Cardiac muscle cell (in vitro differentiated cells and primary cell): ENCODE measurements around the gene HSPA6. TPM values are rescaled to one million over a fixed set of nuclear protein-coding genes. Genes with fewer than 3 reads are reported as not detected.
A peak's percentile ranks its signal among the peaks of the same experiment; 100 is the strongest.
"Not testable (repeated sequence)": the region's sequence is repeated elsewhere in the genome, so short reads cannot be mapped to it uniquely, and the experiment has no call there.

Experiments used
- DNase-seq, 2 donors: peaks; one replicate each; pipeline versions ENCODE4 v3.0.0 to v3.0.0-alpha.2; 2010 to 2017; ENCODE audit warnings: low read depth in 1 of 2, low spot score in 1 of 2
- H3K27ac ChIP-seq: fragments of 200-600 bp; sonication (generic); 2 replicates; pipeline ENCODE4 v1.5.1; 2016
- H3K27me3 ChIP-seq: fragments of 200-600 bp; sonication (generic); 2 replicates; pipeline ENCODE4 v1.6.0; 2016; ENCODE audit warnings: control low read depth
- H3K36me3 ChIP-seq: fragments of 200-600 bp; sonication (generic); 2 replicates; pipeline ENCODE4 v1.5.1; 2016; ENCODE audit warnings: control low read depth
- H3K4me1 ChIP-seq: fragments of 200-600 bp; sonication (generic); 2 replicates; pipeline ENCODE4 v1.8.1; 2017; ENCODE audit warnings: low read depth, mild to moderate bottlenecking, mixed run types
- H3K4me3 ChIP-seq: fragments of 200-600 bp; sonication (generic); 2 replicates; pipeline ENCODE4 v1.5.1; 2016; ENCODE audit warnings: mild to moderate bottlenecking
- H3K9me3 ChIP-seq: fragments of 200-600 bp; sonication (generic); 2 replicates; pipeline ENCODE4 v1.5.1; 2017; ENCODE audit warnings: low read depth, mild to moderate bottlenecking, control low read depth
- polyA plus RNA-seq: library from polyadenylated mRNA; unstranded; fragments of >200 nt; fragmentation: Nextera tagmentation; extraction: Ambion mirVana; gene quantifications from 2 replicates; pipeline ENCODE4 v1.2.1, GENCODE V29; 2016
- total RNA-seq: library from RNA; depleted of rRNA; stranded (reverse); fragments of >200 nt; gene quantifications from 2 replicates; pipeline ENCODE4 v1.2.3, GENCODE V29; 2016
- TF ChIP-seq, protein P1 (sequence below): IDR thresholded peaks from 2 replicates; pipeline ENCODE4 v1.5.1; 2012; ENCODE audit warnings: low read depth, mild to moderate bottlenecking, low read length

HSPA6 gene
- total and polyA plus RNA-seq, 2 experiments from 2014 or later: not detected

DNA sequence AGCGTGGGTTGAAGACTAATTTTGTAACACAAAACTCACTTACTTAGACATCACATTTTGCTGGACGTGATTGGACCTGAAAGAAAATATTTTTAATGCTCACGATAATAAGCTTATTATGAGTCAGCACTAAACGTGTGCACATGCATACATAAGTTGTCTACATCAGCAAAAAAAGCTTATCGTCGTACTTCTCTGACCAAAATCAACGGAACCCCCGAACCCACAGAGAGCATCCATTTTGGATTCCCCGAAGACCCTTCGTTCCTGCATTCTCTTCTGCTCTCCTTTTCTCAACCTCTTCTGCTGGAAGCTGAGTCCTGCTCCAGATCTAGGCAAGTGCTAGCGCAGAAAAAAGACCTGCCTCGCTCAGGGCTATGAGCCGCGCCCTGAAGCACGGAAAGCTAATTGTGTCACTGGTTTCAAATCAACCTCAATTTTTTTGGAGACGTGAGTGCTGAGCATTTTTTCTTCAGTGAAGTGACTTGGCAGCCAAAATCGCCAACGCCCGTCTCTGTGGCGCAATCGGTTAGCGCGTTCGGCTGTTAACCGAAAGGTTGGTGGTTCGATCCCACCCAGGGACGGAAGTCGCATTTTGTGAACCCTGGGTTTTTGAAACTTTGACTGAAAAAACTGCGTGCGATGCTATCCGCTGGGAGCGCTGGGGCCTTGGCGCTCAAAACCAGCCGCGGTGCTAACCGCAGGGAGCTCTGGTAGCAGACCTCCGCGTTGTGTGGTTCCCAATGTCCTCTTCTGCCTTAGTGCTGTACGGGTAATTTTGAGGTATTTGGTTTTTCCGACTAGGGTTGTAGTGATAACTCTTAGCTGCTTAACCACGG lies 15.6 kb downstream of the HSPA6 start:
- TF ChIP-seq, protein P1, sequence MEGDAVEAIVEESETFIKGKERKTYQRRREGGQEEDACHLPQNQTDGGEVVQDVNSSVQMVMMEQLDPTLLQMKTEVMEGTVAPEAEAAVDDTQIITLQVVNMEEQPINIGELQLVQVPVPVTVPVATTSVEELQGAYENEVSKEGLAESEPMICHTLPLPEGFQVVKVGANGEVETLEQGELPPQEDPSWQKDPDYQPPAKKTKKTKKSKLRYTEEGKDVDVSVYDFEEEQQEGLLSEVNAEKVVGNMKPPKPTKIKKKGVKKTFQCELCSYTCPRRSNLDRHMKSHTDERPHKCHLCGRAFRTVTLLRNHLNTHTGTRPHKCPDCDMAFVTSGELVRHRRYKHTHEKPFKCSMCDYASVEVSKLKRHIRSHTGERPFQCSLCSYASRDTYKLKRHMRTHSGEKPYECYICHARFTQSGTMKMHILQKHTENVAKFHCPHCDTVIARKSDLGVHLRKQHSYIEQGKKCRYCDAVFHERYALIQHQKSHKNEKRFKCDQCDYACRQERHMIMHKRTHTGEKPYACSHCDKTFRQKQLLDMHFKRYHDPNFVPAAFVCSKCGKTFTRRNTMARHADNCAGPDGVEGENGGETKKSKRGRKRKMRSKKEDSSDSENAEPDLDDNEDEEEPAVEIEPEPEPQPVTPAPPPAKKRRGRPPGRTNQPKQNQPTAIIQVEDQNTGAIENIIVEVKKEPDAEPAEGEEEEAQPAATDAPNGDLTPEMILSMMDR: peak; percentile 7
- not testable (repeated sequence) for H3K27ac ChIP-seq

DNA sequence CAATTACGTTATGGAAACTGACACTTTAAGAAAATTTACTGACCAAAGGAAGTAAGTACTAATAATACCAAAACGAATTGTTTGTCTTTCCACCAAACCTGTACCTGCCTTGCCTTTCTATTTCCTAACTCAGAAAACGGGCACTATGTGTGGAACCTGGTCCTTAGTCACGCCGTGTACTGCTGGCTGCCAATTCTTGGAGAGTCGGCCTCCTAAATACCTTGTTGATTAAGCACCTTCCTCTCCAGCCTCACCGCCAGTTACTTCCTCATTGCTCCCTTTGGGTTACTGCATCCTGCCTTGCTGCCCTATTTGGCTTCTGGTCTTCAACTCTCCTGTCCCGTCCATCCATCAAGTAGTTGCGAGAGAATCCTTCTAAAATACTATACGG lies 16.2 kb downstream of the HSPA6 start:
- H3K9me3 ChIP-seq, DNase-seq, H3K4me1 ChIP-seq, H3K27ac ChIP-seq, H3K36me3 ChIP-seq: not testable (repeated sequence)
- Histone ChIP-seq H3K4me3 (peak overlapping the region; percentile 34), H3K27me3 (peaks cover 16% of the 10 kb centered on the region)

More for the DNA sequence above, 15.6 kb downstream of the HSPA6 start:
- H3K4me1 ChIP-seq, H3K36me3 ChIP-seq, H3K9me3 ChIP-seq: not testable (repeated sequence)
- Histone ChIP-seq H3K27me3 (peaks cover 16% of the 10 kb centered on the region), H3K4me3 (peak overlapping the region; percentile 34)
- peak; percentile 63 to 90 for DNase-seq

DNA sequence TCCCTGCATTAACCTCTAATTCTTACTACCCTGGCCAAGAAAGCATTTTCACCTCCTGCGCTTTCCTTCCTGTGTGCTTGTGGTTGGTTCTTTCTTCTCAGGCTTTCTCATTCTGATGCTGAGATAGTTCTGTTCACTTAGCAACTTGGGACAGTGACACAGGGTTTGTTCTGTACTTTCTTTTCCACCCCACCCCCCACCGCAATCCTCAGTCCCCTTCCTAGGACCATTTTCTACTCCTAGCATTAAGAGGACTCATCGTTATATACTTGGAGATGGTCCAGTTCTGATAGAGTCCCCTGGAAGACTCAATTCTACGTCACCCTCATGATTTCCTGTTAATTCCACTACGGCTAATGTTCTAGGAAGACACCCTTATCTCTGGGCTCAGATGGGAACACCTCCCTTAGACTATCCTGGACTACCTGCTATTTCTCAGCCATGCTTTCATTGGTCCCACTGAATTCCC lies 17.8 kb downstream of the HSPA6 start:
- not testable (repeated sequence) for H3K4me1 ChIP-seq, H3K36me3 ChIP-seq, H3K9me3 ChIP-seq, H3K4me3 ChIP-seq, H3K27ac ChIP-seq, DNase-seq
- peaks cover 16% of the 10 kb centered on the region for H3K27me3 ChIP-seq

DNA sequence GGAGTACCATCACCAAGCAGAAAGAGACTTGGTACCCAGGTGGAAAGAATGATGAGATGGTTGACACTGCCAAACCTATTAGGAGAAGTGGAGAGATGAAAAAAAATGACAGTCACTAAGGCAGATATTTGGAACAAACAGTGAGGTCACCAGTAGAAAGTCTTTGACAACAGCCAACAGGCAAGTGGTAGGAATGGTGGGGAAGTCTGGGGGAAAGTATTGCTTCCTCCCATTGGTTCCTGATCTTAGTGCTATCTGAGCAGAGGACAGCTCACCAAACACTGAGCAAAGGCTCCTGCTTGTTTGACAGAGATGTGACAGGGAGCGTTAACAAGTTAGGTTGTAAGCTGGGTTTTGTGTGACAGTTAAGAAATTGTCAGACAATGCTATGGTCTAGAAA lies 18.8 kb downstream of the HSPA6 start:
- H3K36me3 ChIP-seq, H3K9me3 ChIP-seq, DNase-seq, H3K27ac ChIP-seq, H3K4me1 ChIP-seq, H3K4me3 ChIP-seq: not testable (repeated sequence)
- H3K27me3 ChIP-seq: peaks cover 16% of the 10 kb centered on the region

DNA sequence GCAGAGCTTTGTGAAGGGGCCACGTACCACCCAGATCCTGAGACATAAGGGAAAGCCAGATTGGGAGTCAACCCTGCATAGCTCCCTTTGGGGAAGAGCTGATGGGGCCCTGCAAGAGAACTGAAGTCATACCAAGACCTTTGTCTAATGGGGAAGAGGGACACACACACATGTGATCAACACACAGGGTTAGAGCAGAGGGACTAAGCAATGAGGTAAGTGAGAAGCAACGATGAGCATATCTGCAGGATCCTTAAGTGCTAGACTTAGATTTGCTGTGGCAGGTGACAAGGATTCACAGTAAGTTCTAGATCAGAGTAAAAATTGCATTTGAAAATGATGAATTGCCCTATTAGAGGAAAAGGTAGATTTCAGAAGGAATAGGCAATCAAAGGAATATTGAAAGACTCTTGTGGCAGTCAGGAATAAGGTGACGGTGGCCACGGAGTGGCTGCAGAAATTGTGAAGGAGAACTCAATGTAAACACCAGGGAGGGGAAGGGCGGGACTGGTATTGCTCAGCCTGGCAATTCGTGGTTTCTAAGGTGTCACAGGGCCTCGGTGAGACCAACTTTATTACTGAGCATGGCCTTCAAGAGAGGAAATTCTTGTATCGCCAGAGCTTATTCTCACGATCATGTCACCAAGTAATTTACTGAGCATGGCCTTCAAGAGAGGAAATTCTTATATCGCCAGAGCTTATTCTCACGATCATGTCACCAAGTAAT lies 20.8 kb downstream of the HSPA6 start:
- not testable (repeated sequence) for H3K27ac ChIP-seq, H3K4me1 ChIP-seq, DNase-seq, H3K9me3 ChIP-seq, H3K4me3 ChIP-seq, H3K36me3 ChIP-seq
- peaks cover 16% of the 10 kb centered on the region for H3K27me3 ChIP-seq

DNA sequence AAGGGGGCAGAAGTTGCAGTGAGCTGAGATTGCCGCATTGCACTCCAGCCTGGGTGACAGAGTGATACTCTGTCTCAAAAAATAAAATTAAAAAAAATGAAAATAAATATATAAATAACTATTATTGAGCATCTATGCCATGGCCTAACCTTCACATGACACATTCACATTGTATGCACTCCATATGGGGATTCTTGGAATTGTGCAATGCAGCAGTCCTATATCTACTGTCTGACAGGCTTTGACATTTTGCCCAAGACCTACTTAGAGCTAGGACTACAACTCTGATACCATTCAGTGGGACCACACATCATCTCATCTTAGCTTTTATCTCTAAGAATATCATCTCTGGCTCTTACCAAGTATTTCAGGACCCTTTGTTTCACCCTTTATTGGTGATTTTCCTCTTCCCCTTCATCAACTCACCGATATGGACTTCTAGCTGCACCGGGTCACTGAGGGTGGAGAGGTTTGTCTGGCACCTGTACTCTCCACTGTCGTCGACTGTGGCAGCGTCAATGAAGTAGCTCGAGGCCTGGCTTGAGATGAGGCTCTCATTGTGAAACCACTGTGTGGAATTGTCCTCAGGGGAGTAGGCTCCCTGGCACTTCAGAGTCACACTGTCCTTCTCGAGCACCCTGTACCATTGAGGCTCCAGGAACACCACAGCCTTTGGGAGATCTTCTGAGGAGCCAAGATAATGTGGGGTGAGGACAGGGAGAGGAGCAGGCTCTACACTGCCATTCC lies 23.8 kb downstream of the HSPA6 start:
- not testable (repeated sequence) for H3K4me1 ChIP-seq, H3K4me3 ChIP-seq, DNase-seq, H3K36me3 ChIP-seq, H3K27ac ChIP-seq, H3K9me3 ChIP-seq, H3K27me3 ChIP-seq

DNA sequence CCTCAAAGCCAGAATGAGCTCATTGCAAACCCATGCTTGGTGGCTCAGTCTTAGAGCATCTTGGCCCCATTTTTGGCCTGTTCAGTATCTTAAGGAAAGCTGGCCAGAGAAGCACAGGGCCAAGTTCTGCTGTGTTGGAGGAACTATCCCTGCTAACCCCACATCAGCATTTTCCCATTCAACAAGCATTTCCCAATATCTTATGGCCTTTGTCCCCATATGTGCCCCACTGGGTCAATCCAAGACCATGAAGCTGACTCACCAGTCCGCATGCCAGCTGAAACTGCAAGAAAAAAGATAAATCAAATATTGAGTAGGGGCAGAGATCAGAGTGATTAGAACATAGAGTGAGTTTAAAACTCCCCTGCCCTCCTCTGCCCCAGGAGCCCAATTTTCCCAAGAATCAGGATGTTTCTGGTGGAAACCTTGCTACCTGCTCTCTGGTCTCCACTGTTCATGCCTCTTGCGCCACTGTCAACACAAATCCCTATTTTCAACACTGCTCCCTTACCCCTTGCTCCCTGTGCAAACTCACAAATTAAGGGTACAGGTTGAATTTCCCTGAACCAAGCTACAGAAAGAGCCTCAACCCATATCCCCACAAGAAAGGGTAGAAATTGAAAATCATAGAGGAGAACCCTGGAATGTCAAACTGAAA lies 24.5 kb downstream of the HSPA6 start:
- not testable (repeated sequence) for H3K4me1 ChIP-seq, H3K27ac ChIP-seq, DNase-seq, H3K4me3 ChIP-seq, H3K9me3 ChIP-seq, H3K36me3 ChIP-seq, H3K27me3 ChIP-seq

DNA sequence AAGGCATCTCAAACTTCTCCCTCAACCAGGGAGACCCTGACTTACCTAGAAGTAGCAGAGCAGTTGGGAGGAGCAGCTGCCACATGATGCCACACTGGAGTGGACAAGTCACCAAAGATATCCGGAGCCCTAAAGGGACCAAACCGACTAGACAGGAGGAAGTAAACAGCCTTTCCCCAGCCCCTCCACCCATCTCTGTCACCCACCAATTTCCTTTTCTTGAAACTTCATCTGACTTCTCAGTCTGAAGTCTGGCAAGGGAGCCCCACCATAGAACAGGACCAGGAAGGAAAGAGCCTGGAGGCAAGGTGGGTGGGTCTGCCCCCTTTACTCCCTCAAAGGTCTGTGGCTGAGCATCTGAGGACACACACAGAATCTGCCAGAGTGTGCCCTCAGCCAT lies 25.3 kb downstream of the HSPA6 start, which contains the start of gene FCGR3A:
Gene FCGR3A (minus strand): TSS at position 167 of the 400 bp plus-strand sequence. CDS start 82 bp downstream, at position 85.
- TF ChIP-seq, protein P1: no peak
- no peaks in the 10 kb centered on the region for H3K36me3 ChIP-seq
- H3K4me3 ChIP-seq: no peak within 1 kb of the TSS
- H3K27ac ChIP-seq: no peak within 1 kb of the TSS
- H3K27me3 ChIP-seq: no peaks in the 10 kb centered on the region
- H3K4me1 ChIP-seq: no peaks in the 10 kb centered on the region
- H3K9me3 ChIP-seq: no peaks in the 10 kb centered on the region
- DNase-seq: no peak

DNA sequence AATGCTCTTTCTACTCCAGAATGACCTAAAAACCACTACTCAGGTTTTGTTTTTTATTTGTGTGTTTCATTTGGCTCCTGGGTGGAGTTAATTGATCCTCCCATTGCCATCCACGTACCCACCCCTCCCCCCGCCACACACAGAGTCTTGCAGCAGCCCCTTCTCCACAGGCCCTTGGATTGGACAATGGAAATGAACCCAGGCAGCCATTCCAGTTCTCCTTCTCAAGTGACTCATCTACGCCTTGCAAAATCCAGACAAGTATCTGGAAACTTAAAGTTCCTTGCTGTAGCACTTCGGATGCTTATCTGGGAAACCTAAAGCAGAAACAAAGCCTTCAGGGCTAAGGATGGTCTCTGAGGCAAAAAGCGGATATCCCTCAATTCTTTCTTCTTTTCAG lies 26.6 kb downstream of the HSPA6 start:
- not testable (repeated sequence) for H3K36me3 ChIP-seq, H3K4me3 ChIP-seq, H3K4me1 ChIP-seq, H3K27me3 ChIP-seq, H3K9me3 ChIP-seq, H3K27ac ChIP-seq
- peak in 1 of 2 donors; percentile 8 for DNase-seq

DNA sequence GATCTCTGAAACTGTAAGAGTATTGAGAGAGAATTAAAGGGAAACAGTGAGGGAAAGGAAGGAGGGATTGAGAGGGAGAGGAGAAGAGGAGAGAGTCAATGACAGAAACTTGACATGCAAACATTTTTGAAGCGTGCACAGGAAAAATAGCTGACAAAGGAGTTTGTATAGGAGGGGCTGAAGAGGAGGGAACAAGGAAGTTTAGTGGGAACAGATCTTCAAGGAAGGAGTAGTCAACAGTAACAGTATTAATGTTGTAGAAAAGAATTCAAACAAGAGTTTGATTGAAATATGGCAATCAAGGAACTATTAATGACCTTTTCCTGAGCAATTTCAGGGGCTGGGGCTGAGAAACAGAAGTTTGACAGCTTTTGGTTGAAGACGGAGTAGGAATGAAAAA lies 29.3 kb downstream of the HSPA6 start:
- H3K4me3 ChIP-seq, DNase-seq, H3K9me3 ChIP-seq, H3K4me1 ChIP-seq, H3K36me3 ChIP-seq, H3K27me3 ChIP-seq, H3K27ac ChIP-seq: not testable (repeated sequence)

DNA sequence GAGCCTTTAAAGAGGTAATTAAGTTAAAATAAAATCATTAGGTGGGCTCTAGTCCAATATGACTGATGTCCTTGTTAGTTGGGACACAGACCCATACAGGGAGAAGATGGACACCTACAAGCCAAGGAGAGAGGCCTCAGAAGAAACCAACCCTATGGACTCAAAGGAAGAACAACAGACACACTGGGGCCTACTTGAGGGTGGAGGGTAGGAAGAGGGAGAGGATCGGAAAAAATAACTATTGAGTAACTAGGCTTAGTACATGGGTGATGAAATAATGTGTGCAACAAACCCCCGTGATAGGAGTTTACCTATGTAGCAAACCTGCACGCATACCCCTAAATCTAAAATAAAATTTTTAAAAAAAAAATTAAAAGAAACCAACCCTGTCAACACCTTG lies 30.0 kb downstream of the HSPA6 start:
- H3K36me3 ChIP-seq, H3K27ac ChIP-seq, H3K27me3 ChIP-seq, DNase-seq, H3K9me3 ChIP-seq, H3K4me3 ChIP-seq, H3K4me1 ChIP-seq: not testable (repeated sequence)
